ENCODE results near the gene USP40.

Gene USP40

GRCh38 chr2:233479616-233480489 is 86.7 kb downstream of the USP40 start:
- no peak for DNase-seq (ENCODE audit: low spot score)
- TF ChIP-seq, protein P1, sequence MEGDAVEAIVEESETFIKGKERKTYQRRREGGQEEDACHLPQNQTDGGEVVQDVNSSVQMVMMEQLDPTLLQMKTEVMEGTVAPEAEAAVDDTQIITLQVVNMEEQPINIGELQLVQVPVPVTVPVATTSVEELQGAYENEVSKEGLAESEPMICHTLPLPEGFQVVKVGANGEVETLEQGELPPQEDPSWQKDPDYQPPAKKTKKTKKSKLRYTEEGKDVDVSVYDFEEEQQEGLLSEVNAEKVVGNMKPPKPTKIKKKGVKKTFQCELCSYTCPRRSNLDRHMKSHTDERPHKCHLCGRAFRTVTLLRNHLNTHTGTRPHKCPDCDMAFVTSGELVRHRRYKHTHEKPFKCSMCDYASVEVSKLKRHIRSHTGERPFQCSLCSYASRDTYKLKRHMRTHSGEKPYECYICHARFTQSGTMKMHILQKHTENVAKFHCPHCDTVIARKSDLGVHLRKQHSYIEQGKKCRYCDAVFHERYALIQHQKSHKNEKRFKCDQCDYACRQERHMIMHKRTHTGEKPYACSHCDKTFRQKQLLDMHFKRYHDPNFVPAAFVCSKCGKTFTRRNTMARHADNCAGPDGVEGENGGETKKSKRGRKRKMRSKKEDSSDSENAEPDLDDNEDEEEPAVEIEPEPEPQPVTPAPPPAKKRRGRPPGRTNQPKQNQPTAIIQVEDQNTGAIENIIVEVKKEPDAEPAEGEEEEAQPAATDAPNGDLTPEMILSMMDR (IDR thresholded peaks at IDR 0.05; ENCODE audit: extremely low read depth, insufficient read depth, missing control alignments), result no peak
- in situ Hi-C loops (cut with MboI; ENCODE audit: low pct_unique_long_range_greater_than_20kb, low sequenced_read_pairs, unreplicated experiment), result loop anchor here (25.0 kb wide), 1 partner anchor 232 kb away; the partner anchor contains the start of genes UGT1A4 and UGT1A5

GRCh38 chr2:233477548-233478433 is 88.8 kb downstream of the USP40 start:
- in situ Hi-C loops (cut with MboI; ENCODE audit: low pct_unique_long_range_greater_than_20kb, low sequenced_read_pairs, unreplicated experiment), result loop anchor here (25.0 kb wide), 1 partner anchor 235 kb away; the partner anchor contains the start of genes UGT1A4 and UGT1A5
- TF ChIP-seq, protein P1 (IDR thresholded peaks at IDR 0.05; ENCODE audit: extremely low read depth, insufficient read depth, missing control alignments), result no peak
- no peak for DNase-seq (ENCODE audit: low spot score)

DNA sequence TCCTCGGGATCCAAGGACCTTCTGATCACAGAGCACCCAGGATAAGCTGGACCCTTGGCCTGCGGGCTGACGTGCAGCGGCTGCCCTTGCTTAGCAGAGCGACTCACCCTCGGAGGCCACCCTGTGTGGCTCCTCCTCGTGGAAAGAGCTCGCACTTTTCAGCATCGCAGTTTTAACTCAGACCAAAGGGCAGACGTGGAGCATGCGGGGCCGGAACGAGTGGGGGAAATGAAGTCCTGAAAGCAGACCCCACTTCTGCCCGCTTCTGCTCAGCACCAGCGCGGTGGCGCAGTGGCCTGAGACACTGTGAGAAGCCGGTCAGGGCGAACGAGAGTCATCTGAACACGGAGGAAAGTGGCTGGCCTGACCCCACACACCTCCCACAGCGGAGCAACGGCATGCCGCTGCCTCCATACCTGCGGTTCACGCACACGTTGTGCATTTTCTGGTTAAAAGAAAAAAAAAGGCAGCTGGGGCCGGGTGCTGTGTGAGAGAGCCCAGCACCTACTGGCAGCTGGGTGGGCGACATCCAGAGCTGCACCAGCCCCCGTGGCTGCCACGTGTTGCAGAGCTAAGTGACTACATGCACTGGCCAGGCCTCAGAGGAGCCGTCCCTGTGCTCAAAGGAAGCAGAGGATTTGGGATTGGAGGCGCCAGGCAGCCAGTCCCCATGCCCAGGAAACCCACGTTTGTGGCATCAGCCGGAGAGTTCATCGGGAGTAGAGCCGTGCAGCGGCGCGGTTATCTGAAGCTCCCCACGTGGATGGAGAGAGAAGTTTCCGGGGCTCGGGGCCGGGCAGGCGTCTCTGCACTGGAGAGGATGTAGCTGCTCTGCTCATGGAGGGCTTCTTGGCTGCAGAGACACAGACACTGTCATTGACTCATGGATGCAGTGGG is 89.7 kb downstream of the USP40 start:
- TF ChIP-seq, protein P1 (IDR thresholded peaks at IDR 0.05; ENCODE audit: extremely low read depth, insufficient read depth, missing control alignments), result no peak
- in situ Hi-C loops (cut with MboI; ENCODE audit: low pct_unique_long_range_greater_than_20kb, low sequenced_read_pairs, unreplicated experiment), result loop anchor here (25.0 kb wide), 1 partner anchor 235 kb away; the partner anchor contains the start of genes UGT1A4 and UGT1A5
- DNase-seq (ENCODE audit: low spot score), result no peak

DNA sequence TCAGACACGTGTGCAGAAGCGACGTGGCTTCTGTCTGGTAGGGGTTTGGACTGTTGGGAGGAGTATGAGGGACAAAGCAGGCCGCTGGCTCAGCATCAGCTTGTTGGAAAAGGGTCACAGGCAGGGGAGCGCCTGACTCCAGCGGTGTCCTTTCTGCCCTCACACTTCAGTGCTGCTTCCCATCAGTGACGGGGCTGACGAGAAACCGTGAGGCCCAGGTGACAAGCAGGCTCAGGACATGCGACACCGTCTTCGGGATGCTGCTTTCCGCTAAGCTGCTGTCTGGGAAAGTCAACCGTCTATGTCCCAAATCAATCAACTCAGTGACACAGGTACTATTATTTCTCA is 90.5 kb downstream of the USP40 start:
- TF ChIP-seq, protein P1 (IDR thresholded peaks at IDR 0.05; ENCODE audit: extremely low read depth, insufficient read depth, missing control alignments), result no peak
- no peak for DNase-seq (ENCODE audit: low spot score)
- in situ Hi-C loops (cut with MboI; ENCODE audit: low pct_unique_long_range_greater_than_20kb, low sequenced_read_pairs, unreplicated experiment), result loop anchor here (25.0 kb wide), 1 partner anchor 236 kb away; the partner anchor contains the start of genes UGT1A4 and UGT1A5

GRCh38 chr2:233474308-233475160 is 92.0 kb downstream of the USP40 start:
- in situ Hi-C loops (cut with MboI; ENCODE audit: low pct_unique_long_range_greater_than_20kb, low sequenced_read_pairs, unreplicated experiment), result loop anchor here (25.0 kb wide), 1 partner anchor 238 kb away; the partner anchor contains the start of genes UGT1A4 and UGT1A5
- TF ChIP-seq, protein P1 (IDR thresholded peaks at IDR 0.05; ENCODE audit: extremely low read depth, insufficient read depth, missing control alignments), result no peak

More at GRCh38 chr2:233474308-233475160, 92.0 kb downstream of the USP40 start:
- DNase-seq (ENCODE audit: low spot score), result no peak

Measured in GM13977 (cell line).